GM12872 (cell line): ENCODE results near the gene WDFY4.

Experiments used
- TF ChIP-seq, protein P1 (sequence below): IDR thresholded peaks from 3 replicates; pipeline ENCODE4 v1.5.1; 2011; ENCODE audit warnings: low read depth, mild to moderate bottlenecking, low read length, moderate library complexity; ENCODE audit not compliant: insufficient read depth

The WDFY4 gene

DNA sequence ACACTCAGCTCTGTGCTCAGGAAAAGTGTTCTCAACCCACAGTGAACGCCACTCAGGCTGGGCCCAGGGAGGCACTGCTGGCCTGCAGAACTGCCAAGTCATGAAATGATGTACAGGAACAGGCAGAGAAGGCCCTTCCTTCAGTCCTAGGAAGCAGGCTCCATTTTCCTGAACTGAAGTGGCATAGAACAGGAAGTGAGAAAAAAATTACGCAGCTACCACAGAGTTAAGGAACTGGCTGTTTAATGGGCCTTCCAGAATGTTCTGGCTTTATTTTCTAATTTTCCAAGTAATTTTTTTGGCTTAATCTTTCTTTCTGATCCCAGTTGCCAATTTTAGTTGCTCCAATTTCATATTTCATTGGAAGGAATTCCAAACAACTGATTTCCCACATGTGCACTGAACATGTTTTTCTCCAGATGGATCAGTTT, 215.7 kb downstream of the WDFY4 start:
- TF ChIP-seq, protein P1, sequence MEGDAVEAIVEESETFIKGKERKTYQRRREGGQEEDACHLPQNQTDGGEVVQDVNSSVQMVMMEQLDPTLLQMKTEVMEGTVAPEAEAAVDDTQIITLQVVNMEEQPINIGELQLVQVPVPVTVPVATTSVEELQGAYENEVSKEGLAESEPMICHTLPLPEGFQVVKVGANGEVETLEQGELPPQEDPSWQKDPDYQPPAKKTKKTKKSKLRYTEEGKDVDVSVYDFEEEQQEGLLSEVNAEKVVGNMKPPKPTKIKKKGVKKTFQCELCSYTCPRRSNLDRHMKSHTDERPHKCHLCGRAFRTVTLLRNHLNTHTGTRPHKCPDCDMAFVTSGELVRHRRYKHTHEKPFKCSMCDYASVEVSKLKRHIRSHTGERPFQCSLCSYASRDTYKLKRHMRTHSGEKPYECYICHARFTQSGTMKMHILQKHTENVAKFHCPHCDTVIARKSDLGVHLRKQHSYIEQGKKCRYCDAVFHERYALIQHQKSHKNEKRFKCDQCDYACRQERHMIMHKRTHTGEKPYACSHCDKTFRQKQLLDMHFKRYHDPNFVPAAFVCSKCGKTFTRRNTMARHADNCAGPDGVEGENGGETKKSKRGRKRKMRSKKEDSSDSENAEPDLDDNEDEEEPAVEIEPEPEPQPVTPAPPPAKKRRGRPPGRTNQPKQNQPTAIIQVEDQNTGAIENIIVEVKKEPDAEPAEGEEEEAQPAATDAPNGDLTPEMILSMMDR, result no peak

- TF ChIP-seq, protein P1, result no peak
These were observed 216.6 kb downstream of the WDFY4 start for GRCh38 chr10:48901319-48901718.

DNA sequence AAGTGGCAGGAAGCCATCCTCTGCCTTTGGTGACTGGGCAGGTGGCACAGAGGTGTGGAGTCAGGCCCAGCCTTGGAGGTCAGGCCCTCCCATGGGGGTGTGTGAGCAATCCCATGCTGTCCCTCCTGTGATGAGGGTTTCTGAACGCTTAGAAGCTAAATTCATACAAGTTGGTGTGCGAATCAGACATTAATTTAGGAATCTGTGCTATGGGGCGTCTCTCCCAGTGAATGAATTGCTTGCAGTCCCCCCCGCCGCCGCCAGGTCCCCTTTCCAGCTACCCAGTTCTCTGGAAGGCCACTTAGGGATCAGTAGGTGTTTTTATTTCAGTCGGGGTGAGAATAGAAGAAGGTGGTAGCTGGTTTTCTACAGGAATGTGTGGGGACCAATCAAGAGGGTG, 217.4 kb downstream of the WDFY4 start:
- TF ChIP-seq, protein P1, result no peak

- TF ChIP-seq, protein P1, result no peak
These were observed 218.5 kb downstream of the WDFY4 start for GRCh38 chr10:48903151-48903550.

DNA sequence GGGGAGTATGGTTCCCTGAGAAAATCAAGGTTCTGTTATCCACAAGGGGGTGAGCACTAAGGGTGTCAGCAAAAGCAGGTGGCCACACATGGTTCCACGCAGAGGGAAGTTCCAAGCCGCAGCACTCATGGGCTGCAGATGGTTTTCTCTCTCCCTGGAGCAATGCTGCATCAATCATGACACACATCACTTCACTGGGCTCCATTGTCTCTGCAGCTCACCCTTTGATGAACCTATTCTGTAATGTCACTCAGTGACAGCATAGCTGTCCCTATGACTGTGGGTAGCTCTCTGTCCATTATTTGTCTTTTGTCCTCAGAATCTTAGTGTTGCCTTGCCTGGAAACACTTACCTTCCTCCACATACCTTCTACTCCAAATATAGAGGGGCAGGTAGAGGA, 220.2 kb downstream of the WDFY4 start:
- TF ChIP-seq, protein P1, result no peak

DNA sequence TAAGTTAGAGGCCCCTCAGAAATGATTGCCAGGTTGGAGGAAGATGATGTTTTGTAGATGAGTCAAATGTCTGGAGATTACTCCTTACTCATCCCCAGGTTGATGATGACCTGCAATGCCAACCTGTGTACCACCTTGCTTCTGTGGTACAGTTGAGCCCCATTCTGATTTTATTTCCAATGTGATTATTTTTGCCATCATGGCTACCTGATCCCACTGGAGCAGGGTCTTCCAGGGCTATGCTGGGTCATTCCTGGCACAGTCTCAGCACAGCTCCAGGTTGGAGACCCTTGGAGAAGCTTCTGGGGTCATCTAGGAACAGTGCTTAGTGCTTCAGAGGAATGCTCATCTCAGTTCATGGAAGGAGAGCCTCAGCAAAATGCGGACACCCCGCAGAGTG, 220.6 kb downstream of the WDFY4 start:
- TF ChIP-seq, protein P1, result no peak

- TF ChIP-seq, protein P1, result no peak
These were observed 222.2 kb downstream of the WDFY4 start for GRCh38 chr10:48906841-48907240.

DNA sequence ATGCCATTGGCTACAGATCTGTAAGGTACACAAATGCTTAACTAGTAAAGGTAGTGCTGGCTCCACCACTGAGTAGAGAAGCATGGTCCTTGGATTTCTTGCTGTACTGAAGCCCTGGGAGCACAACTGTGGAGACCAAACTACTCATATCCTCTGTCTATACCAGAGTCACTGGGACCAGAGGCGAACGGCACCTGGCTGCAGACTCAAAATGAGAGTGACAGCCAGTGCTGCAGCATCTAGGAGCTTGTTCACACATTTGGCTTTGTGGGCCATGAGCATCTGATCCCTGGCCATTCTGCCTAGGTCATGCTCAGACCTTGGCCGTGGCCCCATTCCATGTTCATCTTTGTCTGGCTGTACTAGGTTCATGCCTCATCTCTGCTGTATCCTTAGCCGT, 223.1 kb downstream of the WDFY4 start:
- TF ChIP-seq, protein P1, result no peak
